MCF 10A (cell line): ENCODE data around the gene OR2A12. TPM values are rescaled to one million over a fixed set of nuclear protein-coding genes. Genes with fewer than 3 reads are reported as not detected.

Experiments
- BruUV-seq: library from RNA; stranded (reverse); fragments of 400-500 nt; replicated peaks from 2 replicates; lab custom pipeline; 2021; lab: Mats Ljungman, UMichigan
- CTCF ChIA-PET: fragments of 300-600 bp; sonication (Branson Sonifier 250); formaldehyde crosslinking; extraction: SDS; loops from one replicate; lab custom pipeline; 2021; ENCODE audit warnings: antibody characterized with exemption, inconsistent platforms; lab: Yijun Ruan, JAX
- POLR2A ChIA-PET: fragments of 300-600, 350-650 bp; sonication (Branson Sonifier 250); formaldehyde crosslinking; extraction: SDS; loops from one replicate; lab custom pipeline; 2020; ENCODE audit warnings: antibody characterized with exemption, inconsistent platforms; lab: Yijun Ruan, JAX
- DNase-seq: peaks from one replicate; pipeline ENCODE4 v3.0.0-alpha.2; 2018; ENCODE audit not compliant: unreplicated experiment
- H3K27ac Mint-ChIP-seq: one replicate; pipeline ENCODE4 v1.8.0; 2022; ENCODE audit warnings: mild to moderate bottlenecking, low read depth, mixed read lengths; ENCODE audit not compliant: unreplicated experiment
- H3K27me3 Mint-ChIP-seq: one replicate; pipeline ENCODE4 v1.8.0; 2022; ENCODE audit warnings: mixed read lengths; ENCODE audit not compliant: insufficient read depth, unreplicated experiment
- H3K36me3 Mint-ChIP-seq: one replicate; pipeline ENCODE4 v1.8.0; 2022; ENCODE audit warnings: mild to moderate bottlenecking, moderate library complexity, mixed read lengths; ENCODE audit not compliant: insufficient read depth, unreplicated experiment
- H3K4me1 Mint-ChIP-seq: one replicate; pipeline ENCODE4 v1.8.0; 2022; ENCODE audit warnings: mixed read lengths; ENCODE audit not compliant: insufficient read depth, unreplicated experiment
- H3K4me3 Mint-ChIP-seq: one replicate; pipeline ENCODE4 v1.8.0; 2022; ENCODE audit warnings: mild to moderate bottlenecking, moderate library complexity, mixed read lengths; ENCODE audit not compliant: unreplicated experiment
- H3K9me3 Mint-ChIP-seq: one replicate; pipeline ENCODE4 v1.8.0; 2022; ENCODE audit warnings: mixed read lengths; ENCODE audit not compliant: unreplicated experiment
- CTCF ChIP-seq: fragments of 200-600 bp; IDR thresholded peaks from one replicate; pipeline ENCODE4 v1.8.0; 2022; ENCODE audit warnings: antibody characterized with exemption, mild to moderate bottlenecking; ENCODE audit not compliant: unreplicated experiment
- intact Hi-C: fragments of 100-400 bp; cut with micrococcal nuclease; formaldehyde crosslinking; loops from 2 replicates; pipeline ENCODE4 v1.14.1; 2022
- total RNA-seq: library from RNA; stranded (reverse); gene quantifications from 2 replicates; pipeline ENCODE4 v1.2.3, GENCODE V29; 2022

Gene OR2A12
- total RNA-seq, 1 experiment from 2014 or later = not detected

DNA sequence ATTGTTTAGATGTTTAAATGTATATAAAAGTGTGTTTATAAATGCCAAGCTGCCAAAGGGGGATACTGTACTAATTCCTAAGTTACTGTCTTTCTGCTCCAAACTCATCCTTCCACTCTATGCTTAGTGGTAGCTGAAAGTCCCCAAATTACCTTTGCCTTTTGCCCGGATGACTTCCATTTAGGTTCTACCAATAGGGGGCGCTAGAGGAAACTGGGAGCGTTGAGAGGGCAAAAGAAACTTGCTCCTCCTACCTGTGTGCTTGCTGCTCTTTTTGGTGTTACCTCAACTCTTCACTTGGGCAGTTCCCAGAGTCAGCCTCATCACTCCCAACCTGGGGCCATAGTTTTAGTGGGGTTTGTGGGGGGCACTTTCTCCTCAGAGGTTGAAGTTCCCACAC is 22.4 kb upstream of the OR2A12 start:
- Mint-ChIP-seq H3K4me1 (no peaks in the 10 kb centered on the region), H3K27ac (no peak overlapping the region), H3K9me3 (no peaks in the 10 kb centered on the region), H3K4me3 (no peak overlapping the region), H3K27me3 (peaks cover 33% of the 10 kb centered on the region), H3K36me3 (no peaks in the 10 kb centered on the region)
- TF ChIP-seq CTCF = no peak
- ChIA-PET POLR2A (no interaction called here), CTCF (no interaction called here)
- intact Hi-C loops = no loop called here
- no TSS peak for BruUV-seq
- no peak for DNase-seq

GRCh38 chr7:144069511-144069910 is 16.6 kb upstream of the OR2A12 start, which contains the start of gene OR2A25:
Gene OR2A25 (plus strand): TSS chr7:144069811. CDS start chr7:144074220, 4,409 bp downstream.
- no peaks in the 10 kb centered on the region for H3K9me3 Mint-ChIP-seq
- no peak within 1 kb of the TSS for H3K4me3 Mint-ChIP-seq

GRCh38 chr7:144069953-144070352 is 16.1 kb upstream of the OR2A12 start:
- H3K4me1 Mint-ChIP-seq = no peaks in the 10 kb centered on the region
- no peak for DNase-seq
- no peak overlapping the region for H3K4me3 Mint-ChIP-seq
- intact Hi-C loops = loop anchor here (5.0 kb wide), 1 partner anchor 108 kb away; no protein-coding TSS in a partner anchor
- CTCF ChIA-PET = no interaction called here
- peaks cover 43% of the 10 kb centered on the region for H3K27me3 Mint-ChIP-seq
- no peak overlapping the region for H3K27ac Mint-ChIP-seq
- H3K36me3 Mint-ChIP-seq = no peaks in the 10 kb centered on the region
- no peak for TF ChIP-seq CTCF
- no TSS peak for BruUV-seq
- no peaks in the 10 kb centered on the region for H3K9me3 Mint-ChIP-seq
- POLR2A ChIA-PET = no interaction called here

More at GRCh38 chr7:144069511-144069910, 16.6 kb upstream of the OR2A12 start, which contains the start of gene OR2A25:
- no TSS peak for BruUV-seq
- H3K4me1 Mint-ChIP-seq = no peaks in the 10 kb centered on the region
- intact Hi-C loops = no loop called here
- H3K27ac Mint-ChIP-seq = no peak within 1 kb of the TSS
- no peak for TF ChIP-seq CTCF
- H3K36me3 Mint-ChIP-seq = no peaks in the 10 kb centered on the region
- CTCF ChIA-PET = no interaction called here
- DNase-seq = no peak
- POLR2A ChIA-PET = no interaction called here
- H3K27me3 Mint-ChIP-seq = peaks cover 43% of the 10 kb centered on the region

DNA sequence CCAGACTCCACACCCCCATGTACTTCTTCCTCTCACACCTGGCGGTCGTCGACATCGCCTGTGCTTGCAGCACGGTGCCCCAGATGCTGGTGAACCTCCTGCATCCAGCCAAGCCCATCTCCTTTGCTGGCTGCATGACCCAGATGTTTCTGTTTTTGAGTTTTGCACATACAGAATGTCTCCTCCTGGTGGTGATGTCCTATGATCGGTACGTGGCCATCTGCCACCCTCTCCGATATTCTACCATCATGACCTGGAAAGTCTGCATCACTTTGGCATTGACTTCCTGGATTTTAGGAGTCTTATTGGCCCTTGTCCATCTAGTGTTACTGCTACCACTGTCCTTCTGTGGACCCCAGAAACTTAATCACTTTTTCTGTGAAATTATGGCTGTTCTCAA is 11.7 kb upstream of the OR2A12 start:
- H3K4me1 Mint-ChIP-seq = no peaks in the 10 kb centered on the region
- TF ChIP-seq CTCF = no peak
- no peak for DNase-seq
- H3K27ac Mint-ChIP-seq = no peak overlapping the region
- H3K27me3 Mint-ChIP-seq = peaks cover 11% of the 10 kb centered on the region
- ChIA-PET POLR2A (no interaction called here), CTCF (interaction anchor here (0.5 kb wide), 1 partner anchor 26 kb away, joined by 3 read pairs; the partner anchor contains the start of gene OR2A5)
- no TSS peak for BruUV-seq
- no peak overlapping the region for H3K4me3 Mint-ChIP-seq
- H3K36me3 Mint-ChIP-seq = no peaks in the 10 kb centered on the region
- H3K9me3 Mint-ChIP-seq = no peaks in the 10 kb centered on the region
- intact Hi-C loops = loop anchor here (5.0 kb wide), 1 partner anchor 112 kb away; no protein-coding TSS in a partner anchor
